Vagina (tissue), 2 donors: Measurements from ENCODE around the gene MNX1.

Experiments used
- CTCF ChIP-seq, 3 experiments: fragments of 450-650 bp in 2 of 3; fragments of 200-600 bp in 1 of 3; sonication (generic) in 1 of 3; IDR thresholded peaks; one replicate each; pipeline ENCODE4 v1.5.1; 2017 to 2019; ENCODE audit warnings: antibody characterized with exemption in 3 of 3, mild to moderate bottlenecking in 2 of 3, moderate library complexity in 2 of 3
- POLR2A ChIP-seq, 2 donors: fragments of 450-650 bp; IDR thresholded peaks; one replicate each; pipeline ENCODE4 v1.6.1; 2017; ENCODE audit warnings: antibody characterized with exemption in 2 of 2, mild to moderate bottlenecking in 2 of 2, moderate library complexity in 2 of 2

GRCh38 chr7:156968183-156968582, 42.3 kb downstream of the MNX1 start:
- TF ChIP-seq CTCF (IDR thresholded peaks at IDR 0.05) (no peak), POLR2A (IDR thresholded peaks at IDR 0.05) (no peak)
